ENCODE measurements around the gene PSD. TPM values are rescaled to one million over a fixed set of nuclear protein-coding genes. Genes with fewer than 3 reads are reported as not detected.

The PSD gene
- total and polyA plus RNA-seq, 12 donors = 0.19 to 1.5 (median 0.42) TPM; not detected in 1

DNA sequence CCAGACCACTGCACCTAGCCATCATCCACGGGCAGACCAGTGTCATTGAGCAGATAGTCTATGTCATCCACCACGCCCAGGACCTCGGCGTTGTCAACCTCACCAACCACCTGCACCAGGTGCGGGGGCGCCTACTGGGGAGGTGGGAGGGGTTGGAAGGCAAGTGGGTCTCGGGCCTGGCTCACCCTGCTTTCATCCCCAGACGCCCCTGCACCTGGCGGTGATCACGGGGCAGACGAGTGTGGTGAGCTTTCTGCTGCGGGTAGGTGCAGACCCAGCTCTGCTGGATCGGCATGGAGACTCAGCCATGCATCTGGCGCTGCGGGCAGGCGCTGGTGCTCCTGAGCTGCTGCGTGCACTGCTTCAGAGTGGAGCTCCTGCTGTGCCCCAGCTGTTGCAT is 18.5 kb downstream of the PSD start:
- DNase-seq = no peak
- intact Hi-C loops (cut with DNase I) = loop anchor here in 1 of 10 donors (1.0 kb wide), 1 partner anchor 172 kb away; no protein-coding TSS in a partner anchor

DNA sequence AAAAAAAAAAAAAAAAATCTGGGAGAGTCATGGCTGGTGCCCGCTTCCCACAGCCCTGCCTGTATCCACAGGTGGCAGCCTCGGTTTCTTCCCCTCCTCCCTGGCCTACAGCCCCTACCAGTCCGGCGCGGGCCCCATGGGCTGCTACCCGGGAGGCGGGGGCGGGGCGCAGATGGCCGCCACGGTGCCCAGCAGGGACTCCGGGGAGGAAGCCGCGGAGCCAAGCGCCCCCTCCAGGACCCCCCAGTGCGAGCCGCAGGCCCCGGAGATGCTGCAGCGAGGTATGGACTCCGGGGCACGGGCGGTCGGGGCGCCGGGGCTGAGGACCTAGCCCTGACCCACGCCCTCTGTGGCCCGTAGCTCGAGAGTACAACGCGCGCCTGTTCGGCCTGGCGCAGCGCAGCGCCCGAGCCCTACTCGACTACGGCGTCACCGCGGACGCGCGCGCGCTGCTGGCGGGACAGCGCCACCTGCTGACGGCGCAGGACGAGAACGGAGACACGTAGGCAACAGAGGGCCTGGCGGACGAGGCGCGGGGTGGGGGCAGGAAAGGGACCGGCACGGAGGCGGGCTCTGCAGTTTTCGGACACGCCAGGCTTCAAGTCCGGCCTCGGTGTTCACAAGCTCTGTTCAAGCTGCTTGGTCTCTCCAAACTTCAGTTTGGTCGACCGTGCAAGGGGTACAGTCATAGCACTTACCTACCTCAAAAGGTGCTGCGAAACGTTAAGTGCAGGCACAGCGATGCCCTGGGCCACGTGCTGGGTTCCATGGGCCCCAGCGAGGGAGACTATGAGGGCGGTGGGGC is 19.2 kb downstream of the PSD start:
- TF ChIP-seq, protein P1, sequence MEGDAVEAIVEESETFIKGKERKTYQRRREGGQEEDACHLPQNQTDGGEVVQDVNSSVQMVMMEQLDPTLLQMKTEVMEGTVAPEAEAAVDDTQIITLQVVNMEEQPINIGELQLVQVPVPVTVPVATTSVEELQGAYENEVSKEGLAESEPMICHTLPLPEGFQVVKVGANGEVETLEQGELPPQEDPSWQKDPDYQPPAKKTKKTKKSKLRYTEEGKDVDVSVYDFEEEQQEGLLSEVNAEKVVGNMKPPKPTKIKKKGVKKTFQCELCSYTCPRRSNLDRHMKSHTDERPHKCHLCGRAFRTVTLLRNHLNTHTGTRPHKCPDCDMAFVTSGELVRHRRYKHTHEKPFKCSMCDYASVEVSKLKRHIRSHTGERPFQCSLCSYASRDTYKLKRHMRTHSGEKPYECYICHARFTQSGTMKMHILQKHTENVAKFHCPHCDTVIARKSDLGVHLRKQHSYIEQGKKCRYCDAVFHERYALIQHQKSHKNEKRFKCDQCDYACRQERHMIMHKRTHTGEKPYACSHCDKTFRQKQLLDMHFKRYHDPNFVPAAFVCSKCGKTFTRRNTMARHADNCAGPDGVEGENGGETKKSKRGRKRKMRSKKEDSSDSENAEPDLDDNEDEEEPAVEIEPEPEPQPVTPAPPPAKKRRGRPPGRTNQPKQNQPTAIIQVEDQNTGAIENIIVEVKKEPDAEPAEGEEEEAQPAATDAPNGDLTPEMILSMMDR (IDR thresholded peaks at IDR 0.05) = peak; percentile 93 to 99 (median 95)
- Histone ChIP-seq H3K27me3 (no peaks in the 10 kb centered on the region), H3K4me3 (peak overlapping the region; percentile 47 to 95 (median 67)), H3K4me1 (peaks cover 7 to 46% (median 30%) of the 10 kb centered on the region in 9 donors), H3K9me3 (no peaks in the 10 kb centered on the region), H3K27ac (peak overlapping the region; percentile 76 to 95 (median 90)), H3K36me3 (peaks cover 0 to 70% (median 12%) of the 10 kb centered on the region in 9 donors)
- ATAC-seq (peak; percentile 66 to 83 (median 76)), DNase-seq (peak; percentile 86 to 91)
- intact Hi-C loops (cut with DNase I) = loop anchor here in 8 of 10 donors (1.0 to 10.0 kb wide), 9 partner anchors 55 to 232 kb away; partner anchors contain the start of genes ELOVL3 (in 4 of the 8) and C10orf95 (in 1 of the 8)
- WGBS, 2 donors = 3 to 4% methylated on average over 72 of the region's 72 CpGs

More for the DNA sequence above, 18.5 kb downstream of the PSD start:
- H3K27ac ChIP-seq = peak overlapping the region in 6 of 10 donors; percentile 83 to 95 (median 91)
- TF ChIP-seq, protein P1 (IDR thresholded peaks at IDR 0.05) = no peak
- ATAC-seq = no peak
- H3K9me3 ChIP-seq = no peaks in the 10 kb centered on the region
- H3K4me3 ChIP-seq = peak overlapping the region in 5 of 10 donors; percentile 59 to 95 (median 66)
- peaks cover 7 to 42% (median 30%) of the 10 kb centered on the region in 9 donors for H3K4me1 ChIP-seq
- WGBS, 2 donors = 88 to 90% methylated on average over 17 of the region's 17 CpGs
- H3K27me3 ChIP-seq = no peaks in the 10 kb centered on the region
- H3K36me3 ChIP-seq = peaks cover 0 to 70% (median 12%) of the 10 kb centered on the region in 9 donors

DNA sequence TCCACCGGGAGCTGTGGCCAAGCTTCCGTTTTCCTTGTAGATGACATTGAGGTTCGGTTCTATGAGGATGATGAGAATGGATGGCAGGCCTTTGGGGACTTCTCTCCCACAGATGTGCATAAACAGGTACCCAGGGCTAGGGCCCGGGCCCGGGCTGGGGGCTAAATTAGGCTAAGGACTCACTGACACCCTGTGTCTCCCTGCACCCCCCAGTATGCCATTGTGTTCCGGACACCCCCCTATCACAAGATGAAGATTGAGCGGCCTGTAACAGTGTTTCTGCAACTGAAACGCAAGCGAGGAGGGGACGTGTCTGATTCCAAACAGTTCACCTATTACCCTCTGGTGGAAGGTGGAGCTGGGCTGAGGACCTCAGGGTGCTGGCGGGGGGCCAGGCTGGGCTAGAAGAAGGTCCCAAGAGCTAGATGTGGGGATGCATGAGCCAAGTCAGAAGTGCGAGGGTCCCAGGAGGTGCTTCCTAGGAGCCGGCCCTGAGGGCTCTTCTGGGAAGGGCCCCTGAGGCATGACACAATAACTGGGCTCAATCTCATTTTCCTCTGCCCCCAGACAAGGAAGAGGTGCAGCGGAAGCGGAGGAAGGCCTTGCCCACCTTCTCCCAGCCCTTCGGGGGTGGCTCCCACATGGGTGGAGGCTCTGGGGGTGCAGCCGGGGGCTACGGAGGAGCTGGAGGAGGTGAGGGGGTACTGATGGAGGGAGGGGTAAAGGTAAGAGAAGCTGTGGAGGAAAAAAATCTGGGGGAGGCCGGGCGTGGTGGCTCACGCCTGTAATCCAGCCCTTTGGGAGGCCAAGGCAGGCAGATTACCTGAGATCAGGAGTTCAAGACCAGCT is 20.2 kb downstream of the PSD start:
- Histone ChIP-seq H3K4me3 (peak overlapping the region in 5 of 10 donors; percentile 59 to 80 (median 66)), H3K27ac (peak overlapping the region in 8 of 10 donors; percentile 83 to 95 (median 90)), H3K27me3 (no peaks in the 10 kb centered on the region), H3K9me3 (no peaks in the 10 kb centered on the region), H3K36me3 (peaks cover 0 to 68% (median 12%) of the 10 kb centered on the region in 9 donors), H3K4me1 (peaks cover 7 to 50% (median 33%) of the 10 kb centered on the region in 9 donors)
- 87 to 91% methylated on average over 21 of the region's 21 CpGs for WGBS, 2 donors
- intact Hi-C loops (cut with DNase I) = loop anchor here in 8 of 10 donors (1.0 to 10.0 kb wide), 8 partner anchors 56 to 231 kb away; partner anchors contain the start of genes ELOVL3 (in 4 of the 8) and C10orf95 (in 1 of the 8)
- ATAC-seq (no peak), DNase-seq (no peak)
- TF ChIP-seq, protein P1 (IDR thresholded peaks at IDR 0.05) = no peak

Measured in heart right ventricle (tissue), 16 donors.